HCT116 (cell line): ENCODE data around the gene MSI2. TPM values are rescaled to one million over a fixed set of nuclear protein-coding genes. Genes with fewer than 3 reads are reported as not detected.

Experiments used
- ATAC-seq: fragments of 200-7000 bp; cut with Tn5 transposase; 2 replicates; pipeline ENCODE4 v1.9.1; 2020; ENCODE audit warnings: mild to moderate bottlenecking, moderate library complexity
- BruUV-seq: library from RNA; stranded (reverse); fragments of 400-500 nt; replicated peaks from 2 replicates; lab custom pipeline; 2021; lab: Mats Ljungman, UMichigan
- CTCF ChIA-PET: fragments of 300-600 bp; sonication (Branson Sonifier 250); formaldehyde crosslinking; loops from one replicate; lab custom pipeline; 2021; ENCODE audit warnings: antibody characterized with exemption; lab: Charles Lee
- POLR2A ChIA-PET: fragments of 300-600, 350-600 bp; sonication (Branson Sonifier 250); formaldehyde crosslinking; loops from one replicate; lab custom pipeline; 2021; ENCODE audit warnings: antibody characterized with exemption; lab: Charles Lee
- RAD21 ChIA-PET, 2 experiments: fragments of 300-600 bp; sonication (Branson Sonifier 250); formaldehyde crosslinking; loops; one replicate each; lab custom pipeline; 2023; ENCODE audit warnings: low total read pairs in 2 of 2; ENCODE audit not compliant: uncharacterized antibody in 2 of 2, unreplicated experiment in 2 of 2, low non-redundant PET in 1 of 2; lab: Charles Lee
- DNase-seq: peaks from one replicate; pipeline ENCODE4 v3.0.0-alpha.2; 2010; ENCODE audit warnings: low read depth, low spot score
- H2AFZ ChIP-seq: fragments of 200-600 bp; shearing (Covaris generic), sonication (generic); 2 replicates; pipeline ENCODE4 v1.6.1; 2017; ENCODE audit warnings: low read depth, mixed run types, mixed read lengths, antibody characterized with exemption, low read length; ENCODE audit not compliant: poor library complexity, severe bottlenecking
- H3K27ac ChIP-seq: 2 replicates; pipeline ENCODE4 v1.5.1; 2012; ENCODE audit warnings: low read depth, low read length
- H3K27me3 ChIP-seq: fragments of 200-600 bp; sonication (generic); 2 replicates; pipeline ENCODE4 v1.6.1; 2016; ENCODE audit warnings: mixed run types, low read length, mixed read lengths; ENCODE audit not compliant: insufficient read depth
- H3K36me3 ChIP-seq, 2 experiments: fragments of 200-500 bp in 1 of 2; fragments of 200-600 bp in 1 of 2; sonication (Bioruptor generic) in 1 of 2; sonication (generic) in 1 of 2; 2 replicates each; pipeline versions ENCODE4 v1.5.1 to v1.6.1; 2014 to 2016; ENCODE audit warnings: low read length in 2 of 2, inconsistent platforms in 1 of 2, mixed read lengths in 1 of 2, mixed run types in 1 of 2; ENCODE audit not compliant: insufficient read depth in 2 of 2, control insufficient read depth in 1 of 2
- H3K4me1 ChIP-seq, 2 experiments: fragments of 200-600 bp in 1 of 2; sonication (generic) in 1 of 2; 2 replicates each; pipeline versions ENCODE4 v1.5.1 to v1.6.1; 2012 to 2017; ENCODE audit warnings: low read length in 2 of 2, inconsistent platforms in 1 of 2, mild to moderate bottlenecking in 1 of 2, mixed read lengths in 1 of 2, mixed run types in 1 of 2, moderate library complexity in 1 of 2; ENCODE audit not compliant: insufficient read depth in 2 of 2, control insufficient read depth in 1 of 2
- H3K4me2 ChIP-seq: fragments of 200-600 bp; sonication (generic); 2 replicates; pipeline ENCODE4 v1.6.1; 2017; ENCODE audit warnings: mixed run types, low read length, mixed read lengths
- H3K4me3 ChIP-seq, 2 experiments: fragments of 200-600 bp in 1 of 2; sonication (generic) in 1 of 2; replicated peaks in 1 of 2; 2 replicates each; pipeline ENCODE4 v1.5.1; 2011 to 2016; ENCODE audit warnings: low read length in 2 of 2, control low read depth in 1 of 2, low read depth in 1 of 2, mild to moderate bottlenecking in 1 of 2, mixed read lengths in 1 of 2, mixed run types in 1 of 2
- H3K79me2 ChIP-seq: fragments of 200-600 bp; sonication (generic); 2 replicates; pipeline ENCODE4 v1.6.1; 2017; ENCODE audit warnings: mild to moderate bottlenecking, mixed run types, low read length, moderate library complexity, mixed read lengths; ENCODE audit not compliant: insufficient read depth
- H3K9ac ChIP-seq: fragments of 200-600 bp; sonication (generic); 2 replicates; pipeline ENCODE4 v1.6.1; 2016; ENCODE audit warnings: low read length, mixed read lengths
- H3K9me2 ChIP-seq: fragments of 200-600 bp; sonication (generic), shearing (Covaris generic); 2 replicates; pipeline ENCODE4 v1.6.1; 2017; ENCODE audit warnings: mixed run types, mild to moderate bottlenecking, moderate library complexity; ENCODE audit not compliant: insufficient read depth
- H3K9me3 ChIP-seq, 2 experiments: fragments of 200-500 bp in 1 of 2; fragments of 200-600 bp in 1 of 2; sonication (Bioruptor generic) in 1 of 2; sonication (generic) in 1 of 2; 2 replicates each; pipeline ENCODE4 v1.6.1; 2014 to 2017; ENCODE audit warnings: low read length in 2 of 2, mixed read lengths in 2 of 2, inconsistent platforms in 1 of 2, low read depth in 1 of 2, mild to moderate bottlenecking in 1 of 2, mixed run types in 1 of 2, moderate library complexity in 1 of 2; ENCODE audit not compliant: control insufficient read depth in 1 of 2, insufficient read depth in 1 of 2
- H4K20me1 ChIP-seq: fragments of 200-600 bp; sonication (generic), shearing (Covaris generic); 2 replicates; pipeline ENCODE4 v1.6.1; 2017; ENCODE audit warnings: mixed run types, mild to moderate bottlenecking, moderate library complexity; ENCODE audit not compliant: insufficient read depth
- EGR1 ChIP-seq: IDR thresholded peaks from 2 replicates; pipeline ENCODE4 v1.6.1; 2012; ENCODE audit warnings: low read depth
- POLR2AphosphoS5 ChIP-seq: IDR thresholded peaks from 2 replicates; pipeline ENCODE4 v1.6.1; 2011; ENCODE audit warnings: mild to moderate bottlenecking, low read depth, low read length, moderate library complexity
- SIN3A ChIP-seq: IDR thresholded peaks from 2 replicates; pipeline ENCODE4 v1.6.1; 2012; ENCODE audit warnings: low read depth
- SP1 ChIP-seq: IDR thresholded peaks from 2 replicates; pipeline ENCODE4 v1.6.1; 2012; ENCODE audit warnings: low read depth
- TCF7L2 ChIP-seq: IDR thresholded peaks from 2 replicates; pipeline ENCODE4 v1.7.0; 2011; ENCODE audit warnings: borderline replicate concordance, inconsistent platforms; ENCODE audit not compliant: insufficient read depth, insufficient read length; ENCODE audit errors: extremely low read depth
- ZNF274 ChIP-seq: fragments of 200-500 bp; sonication (Bioruptor generic); IDR thresholded peaks from 2 replicates; pipeline ENCODE4 v1.6.1; 2014; ENCODE audit warnings: mild to moderate bottlenecking, low read depth, low read length, inconsistent platforms
- intact Hi-C: fragments of 100-400 bp; cut with micrococcal nuclease; formaldehyde crosslinking; loops from 2 replicates; pipeline ENCODE4 v1.10.0; 2022
- total RNA-seq: library from RNA; stranded (reverse); gene quantifications from one replicate; pipeline ENCODE4 v1.2.1, GENCODE V29; 2021; ENCODE audit not compliant: unreplicated experiment
- TF ChIP-seq, protein P1 (sequence below), 3 experiments: fragments of 200-600 bp in 1 of 3; sonication (generic) in 1 of 3; IDR thresholded peaks in 2 of 3; conservative IDR thresholded peaks in 1 of 3; 2 replicates each; pipeline ENCODE4 v1.5.1; 2012 to 2017; ENCODE audit warnings: low read depth in 2 of 3, low read length in 2 of 3, antibody characterized with exemption in 1 of 3, borderline replicate concordance in 1 of 3, control low read depth in 1 of 3, mild to moderate bottlenecking in 1 of 3, mixed read lengths in 1 of 3, mixed run types in 1 of 3, moderate library complexity in 1 of 3; ENCODE audit not compliant: insufficient read depth in 1 of 3
- TF ChIP-seq, protein P2 (sequence below): IDR thresholded peaks from 2 replicates; pipeline ENCODE4 v1.6.1; 2011; ENCODE audit warnings: mild to moderate bottlenecking, low read length, moderate library complexity; ENCODE audit not compliant: insufficient replicate concordance; ENCODE audit errors: extremely low read depth
- TF ChIP-seq, protein P3 (sequence below): IDR thresholded peaks from 2 replicates; pipeline ENCODE4 v1.6.1; 2012; ENCODE audit warnings: low read depth

MSI2 gene
- total RNA-seq, 1 experiment from 2014 or later: 137 TPM

DNA sequence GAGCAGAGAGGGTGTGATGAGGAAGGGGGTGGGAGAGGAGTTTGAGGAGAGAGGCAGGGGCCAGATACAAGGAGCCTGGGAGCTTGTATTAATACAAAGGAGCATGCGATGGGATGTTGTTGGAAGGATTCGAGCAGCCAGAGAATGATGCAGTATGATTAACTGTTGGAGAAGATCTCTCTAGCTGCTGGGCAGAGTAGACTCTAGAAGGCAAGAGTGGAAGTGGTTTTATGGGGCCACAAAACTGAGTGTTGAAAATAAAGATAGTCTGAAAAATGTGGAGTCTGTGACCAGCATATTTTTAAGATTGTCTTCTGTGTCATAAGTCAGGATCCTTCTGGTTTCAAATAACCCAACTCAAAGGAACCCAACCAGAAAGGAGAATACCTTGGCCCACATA lies 98.3 kb downstream of the MSI2 start:
- Histone ChIP-seq H3K9me2 (no peaks in the 10 kb centered on the region), H3K27ac (no peak overlapping the region), H2AFZ (no peak overlapping the region), H3K4me3 (no peak overlapping the region), H3K4me2 (no peak overlapping the region), H3K4me1 (peaks cover 8 to 19% of the 10 kb centered on the region in 2 experiments), H3K36me3 (no peaks in the 10 kb centered on the region), H3K79me2 (peaks cover 24% of the 10 kb centered on the region; the same call in 1 of the 2 replicates), H4K20me1 (no peaks in the 10 kb centered on the region), H3K9ac (no peak overlapping the region), H3K27me3 (no peaks in the 10 kb centered on the region), H3K9me3 (no peaks in the 10 kb centered on the region)
- TF ChIP-seq TCF7L2 (no peak), POLR2AphosphoS5 (no peak), EGR1 (no peak), ZNF274 (no peak), SIN3A (no peak), SP1 (no peak)
- TF ChIP-seq, protein P1, sequence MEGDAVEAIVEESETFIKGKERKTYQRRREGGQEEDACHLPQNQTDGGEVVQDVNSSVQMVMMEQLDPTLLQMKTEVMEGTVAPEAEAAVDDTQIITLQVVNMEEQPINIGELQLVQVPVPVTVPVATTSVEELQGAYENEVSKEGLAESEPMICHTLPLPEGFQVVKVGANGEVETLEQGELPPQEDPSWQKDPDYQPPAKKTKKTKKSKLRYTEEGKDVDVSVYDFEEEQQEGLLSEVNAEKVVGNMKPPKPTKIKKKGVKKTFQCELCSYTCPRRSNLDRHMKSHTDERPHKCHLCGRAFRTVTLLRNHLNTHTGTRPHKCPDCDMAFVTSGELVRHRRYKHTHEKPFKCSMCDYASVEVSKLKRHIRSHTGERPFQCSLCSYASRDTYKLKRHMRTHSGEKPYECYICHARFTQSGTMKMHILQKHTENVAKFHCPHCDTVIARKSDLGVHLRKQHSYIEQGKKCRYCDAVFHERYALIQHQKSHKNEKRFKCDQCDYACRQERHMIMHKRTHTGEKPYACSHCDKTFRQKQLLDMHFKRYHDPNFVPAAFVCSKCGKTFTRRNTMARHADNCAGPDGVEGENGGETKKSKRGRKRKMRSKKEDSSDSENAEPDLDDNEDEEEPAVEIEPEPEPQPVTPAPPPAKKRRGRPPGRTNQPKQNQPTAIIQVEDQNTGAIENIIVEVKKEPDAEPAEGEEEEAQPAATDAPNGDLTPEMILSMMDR (IDR thresholded peaks at IDR 0.05 in 2 of 3, conservative IDR thresholded peaks at IDR 0.05 in 1 of 3; ENCODE audit: borderline replicate concordance in 1 of 3, insufficient read depth in 1 of 3, low read depth in 2 of 3, low read length in 2 of 3): no peak
- TF ChIP-seq, protein P2, sequence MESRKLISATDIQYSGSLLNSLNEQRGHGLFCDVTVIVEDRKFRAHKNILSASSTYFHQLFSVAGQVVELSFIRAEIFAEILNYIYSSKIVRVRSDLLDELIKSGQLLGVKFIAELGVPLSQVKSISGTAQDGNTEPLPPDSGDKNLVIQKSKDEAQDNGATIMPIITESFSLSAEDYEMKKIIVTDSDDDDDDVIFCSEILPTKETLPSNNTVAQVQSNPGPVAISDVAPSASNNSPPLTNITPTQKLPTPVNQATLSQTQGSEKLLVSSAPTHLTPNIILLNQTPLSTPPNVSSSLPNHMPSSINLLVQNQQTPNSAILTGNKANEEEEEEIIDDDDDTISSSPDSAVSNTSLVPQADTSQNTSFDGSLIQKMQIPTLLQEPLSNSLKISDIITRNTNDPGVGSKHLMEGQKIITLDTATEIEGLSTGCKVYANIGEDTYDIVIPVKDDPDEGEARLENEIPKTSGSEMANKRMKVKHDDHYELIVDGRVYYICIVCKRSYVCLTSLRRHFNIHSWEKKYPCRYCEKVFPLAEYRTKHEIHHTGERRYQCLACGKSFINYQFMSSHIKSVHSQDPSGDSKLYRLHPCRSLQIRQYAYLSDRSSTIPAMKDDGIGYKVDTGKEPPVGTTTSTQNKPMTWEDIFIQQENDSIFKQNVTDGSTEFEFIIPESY: no peak
- TF ChIP-seq, protein P3, sequence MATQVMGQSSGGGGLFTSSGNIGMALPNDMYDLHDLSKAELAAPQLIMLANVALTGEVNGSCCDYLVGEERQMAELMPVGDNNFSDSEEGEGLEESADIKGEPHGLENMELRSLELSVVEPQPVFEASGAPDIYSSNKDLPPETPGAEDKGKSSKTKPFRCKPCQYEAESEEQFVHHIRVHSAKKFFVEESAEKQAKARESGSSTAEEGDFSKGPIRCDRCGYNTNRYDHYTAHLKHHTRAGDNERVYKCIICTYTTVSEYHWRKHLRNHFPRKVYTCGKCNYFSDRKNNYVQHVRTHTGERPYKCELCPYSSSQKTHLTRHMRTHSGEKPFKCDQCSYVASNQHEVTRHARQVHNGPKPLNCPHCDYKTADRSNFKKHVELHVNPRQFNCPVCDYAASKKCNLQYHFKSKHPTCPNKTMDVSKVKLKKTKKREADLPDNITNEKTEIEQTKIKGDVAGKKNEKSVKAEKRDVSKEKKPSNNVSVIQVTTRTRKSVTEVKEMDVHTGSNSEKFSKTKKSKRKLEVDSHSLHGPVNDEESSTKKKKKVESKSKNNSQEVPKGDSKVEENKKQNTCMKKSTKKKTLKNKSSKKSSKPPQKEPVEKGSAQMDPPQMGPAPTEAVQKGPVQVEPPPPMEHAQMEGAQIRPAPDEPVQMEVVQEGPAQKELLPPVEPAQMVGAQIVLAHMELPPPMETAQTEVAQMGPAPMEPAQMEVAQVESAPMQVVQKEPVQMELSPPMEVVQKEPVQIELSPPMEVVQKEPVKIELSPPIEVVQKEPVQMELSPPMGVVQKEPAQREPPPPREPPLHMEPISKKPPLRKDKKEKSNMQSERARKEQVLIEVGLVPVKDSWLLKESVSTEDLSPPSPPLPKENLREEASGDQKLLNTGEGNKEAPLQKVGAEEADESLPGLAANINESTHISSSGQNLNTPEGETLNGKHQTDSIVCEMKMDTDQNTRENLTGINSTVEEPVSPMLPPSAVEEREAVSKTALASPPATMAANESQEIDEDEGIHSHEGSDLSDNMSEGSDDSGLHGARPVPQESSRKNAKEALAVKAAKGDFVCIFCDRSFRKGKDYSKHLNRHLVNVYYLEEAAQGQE: no peak
- BruUV-seq: no TSS peak
- ChIA-PET CTCF (no interaction called here), POLR2A (no interaction called here), RAD21 (no interaction called here)
- ATAC-seq: no peak
- intact Hi-C loops: no loop called here
- DNase-seq: no peak
